ENCODE data around the gene AATF.

- TF ChIP-seq, protein P1, sequence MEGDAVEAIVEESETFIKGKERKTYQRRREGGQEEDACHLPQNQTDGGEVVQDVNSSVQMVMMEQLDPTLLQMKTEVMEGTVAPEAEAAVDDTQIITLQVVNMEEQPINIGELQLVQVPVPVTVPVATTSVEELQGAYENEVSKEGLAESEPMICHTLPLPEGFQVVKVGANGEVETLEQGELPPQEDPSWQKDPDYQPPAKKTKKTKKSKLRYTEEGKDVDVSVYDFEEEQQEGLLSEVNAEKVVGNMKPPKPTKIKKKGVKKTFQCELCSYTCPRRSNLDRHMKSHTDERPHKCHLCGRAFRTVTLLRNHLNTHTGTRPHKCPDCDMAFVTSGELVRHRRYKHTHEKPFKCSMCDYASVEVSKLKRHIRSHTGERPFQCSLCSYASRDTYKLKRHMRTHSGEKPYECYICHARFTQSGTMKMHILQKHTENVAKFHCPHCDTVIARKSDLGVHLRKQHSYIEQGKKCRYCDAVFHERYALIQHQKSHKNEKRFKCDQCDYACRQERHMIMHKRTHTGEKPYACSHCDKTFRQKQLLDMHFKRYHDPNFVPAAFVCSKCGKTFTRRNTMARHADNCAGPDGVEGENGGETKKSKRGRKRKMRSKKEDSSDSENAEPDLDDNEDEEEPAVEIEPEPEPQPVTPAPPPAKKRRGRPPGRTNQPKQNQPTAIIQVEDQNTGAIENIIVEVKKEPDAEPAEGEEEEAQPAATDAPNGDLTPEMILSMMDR (IDR thresholded peaks at IDR 0.05; ENCODE audit: insufficient read depth, low read length) = no peak
- no peak for TF ChIP-seq POLR2AphosphoS5 (IDR thresholded peaks at IDR 0.05; ENCODE audit: low read depth)
- no peak for TF ChIP-seq SPI1 (IDR thresholded peaks at IDR 0.05; ENCODE audit: borderline replicate concordance, low read depth)
Measured at GRCh38 chr17:37069087-37069486, 120.3 kb downstream of the AATF start.

All from HL-60 (cell line).